Neural crest cell (in vitro differentiated cells): ENCODE measurements around the gene CALM3. TPM values are rescaled to one million over a fixed set of nuclear protein-coding genes. Genes with fewer than 3 reads are reported as not detected.

Source experiments
- DNase-seq: peaks from one replicate; pipeline ENCODE4 v3.0.0; 2021; ENCODE audit warnings: low read depth, mixed read lengths, low spot score
- H3K27ac Mint-ChIP-seq: one replicate; pipeline ENCODE4 v1.8.0; 2021; ENCODE audit warnings: mild to moderate bottlenecking, mixed read lengths; ENCODE audit not compliant: unreplicated experiment
- H3K27me3 Mint-ChIP-seq: 2 replicates; pipeline ENCODE4 v1.8.0; 2021; ENCODE audit warnings: low read depth, mild to moderate bottlenecking, mixed read lengths
- H3K36me3 Mint-ChIP-seq: 2 replicates; pipeline ENCODE4 v1.8.0; 2021; ENCODE audit warnings: low read depth, mild to moderate bottlenecking, mixed read lengths
- H3K4me1 Mint-ChIP-seq: 2 replicates; pipeline ENCODE4 v1.8.0; 2021; ENCODE audit warnings: mixed read lengths
- H3K4me3 Mint-ChIP-seq: one replicate; pipeline ENCODE4 v1.8.0; 2021; ENCODE audit warnings: mild to moderate bottlenecking, mixed read lengths
- H3K9me3 Mint-ChIP-seq: 2 replicates; pipeline ENCODE4 v1.8.0; 2021; ENCODE audit warnings: mixed read lengths
- total RNA-seq: library from RNA; stranded (reverse); gene quantifications from 2 replicates; pipeline ENCODE4 v1.2.1, GENCODE V29; 2021
- TF ChIP-seq, protein P1 (sequence below): fragments of 200-600 bp; sonication (generic); conservative IDR thresholded peaks from 2 replicates; pipeline ENCODE4 v1.5.0; 2021; ENCODE audit warnings: antibody characterized with exemption, mild to moderate bottlenecking

Gene CALM3
- total RNA-seq, 1 donor from 2014 or later: 436 TPM

DNA sequence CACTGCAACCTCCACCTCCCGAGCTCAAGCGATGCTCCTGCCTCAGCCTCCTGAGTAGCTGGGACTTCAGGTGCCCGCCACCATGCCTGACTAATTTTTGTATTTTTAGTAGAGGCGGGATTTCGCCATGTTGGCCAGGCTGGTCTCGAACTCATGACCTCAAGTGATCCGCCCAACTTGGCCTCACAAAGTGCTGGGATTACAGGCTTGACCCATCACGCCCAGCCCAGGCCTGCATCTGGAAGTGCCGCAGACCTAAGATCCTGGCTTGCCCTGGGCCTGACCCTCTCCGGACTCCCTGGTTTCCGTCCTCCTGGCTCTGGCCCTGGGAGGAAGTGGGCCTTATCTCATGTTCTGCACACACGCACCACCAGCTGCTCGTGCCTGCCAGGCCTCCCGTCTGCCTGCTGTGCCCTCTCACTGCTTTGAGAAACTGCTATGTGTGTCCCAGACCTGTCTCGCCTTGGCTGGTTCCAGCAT is 28.5 kb downstream of the CALM3 start:
- TF ChIP-seq, protein P1, sequence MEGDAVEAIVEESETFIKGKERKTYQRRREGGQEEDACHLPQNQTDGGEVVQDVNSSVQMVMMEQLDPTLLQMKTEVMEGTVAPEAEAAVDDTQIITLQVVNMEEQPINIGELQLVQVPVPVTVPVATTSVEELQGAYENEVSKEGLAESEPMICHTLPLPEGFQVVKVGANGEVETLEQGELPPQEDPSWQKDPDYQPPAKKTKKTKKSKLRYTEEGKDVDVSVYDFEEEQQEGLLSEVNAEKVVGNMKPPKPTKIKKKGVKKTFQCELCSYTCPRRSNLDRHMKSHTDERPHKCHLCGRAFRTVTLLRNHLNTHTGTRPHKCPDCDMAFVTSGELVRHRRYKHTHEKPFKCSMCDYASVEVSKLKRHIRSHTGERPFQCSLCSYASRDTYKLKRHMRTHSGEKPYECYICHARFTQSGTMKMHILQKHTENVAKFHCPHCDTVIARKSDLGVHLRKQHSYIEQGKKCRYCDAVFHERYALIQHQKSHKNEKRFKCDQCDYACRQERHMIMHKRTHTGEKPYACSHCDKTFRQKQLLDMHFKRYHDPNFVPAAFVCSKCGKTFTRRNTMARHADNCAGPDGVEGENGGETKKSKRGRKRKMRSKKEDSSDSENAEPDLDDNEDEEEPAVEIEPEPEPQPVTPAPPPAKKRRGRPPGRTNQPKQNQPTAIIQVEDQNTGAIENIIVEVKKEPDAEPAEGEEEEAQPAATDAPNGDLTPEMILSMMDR: no peak
- H3K9me3 Mint-ChIP-seq: no peaks in the 10 kb centered on the region
- H3K4me1 Mint-ChIP-seq: peaks cover 22% of the 10 kb centered on the region
- DNase-seq: no peak
- no peak overlapping the region for H3K4me3 Mint-ChIP-seq
- no peak overlapping the region for H3K27ac Mint-ChIP-seq
- H3K36me3 Mint-ChIP-seq: no peaks in the 10 kb centered on the region
- peaks cover 30% of the 10 kb centered on the region for H3K27me3 Mint-ChIP-seq

- no peak overlapping the region for H3K27ac Mint-ChIP-seq
- no peak for DNase-seq
- H3K4me1 Mint-ChIP-seq: peaks cover 22% of the 10 kb centered on the region
- no peaks in the 10 kb centered on the region for H3K36me3 Mint-ChIP-seq
- H3K27me3 Mint-ChIP-seq: peaks cover 38% of the 10 kb centered on the region
- H3K9me3 Mint-ChIP-seq: no peaks in the 10 kb centered on the region
- no peak overlapping the region for H3K4me3 Mint-ChIP-seq
- TF ChIP-seq, protein P1: no peak
Measured at GRCh38 chr19:46630586-46631205, 29.6 kb downstream of the CALM3 start.

DNA sequence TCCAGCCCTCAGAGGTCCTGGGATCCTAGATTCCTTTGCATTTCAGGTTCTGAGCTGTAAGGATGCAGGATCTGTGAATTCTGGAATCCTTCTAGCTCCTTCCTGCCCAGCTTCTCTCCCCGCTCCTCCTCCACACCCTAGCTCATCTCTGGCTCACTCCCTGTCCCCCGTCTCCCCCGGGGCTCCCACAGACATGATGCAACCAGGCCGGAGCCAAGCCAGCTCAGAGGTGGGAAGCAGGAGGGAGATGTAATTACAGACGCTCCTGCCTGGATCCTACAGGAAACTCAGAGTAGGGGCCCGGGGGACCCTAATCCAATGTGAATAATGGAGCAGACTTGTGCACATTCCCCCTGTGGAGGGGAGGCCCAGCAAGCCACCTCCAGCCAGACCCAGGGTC is 30.4 kb downstream of the CALM3 start:
- no peak for DNase-seq
- peaks cover 22% of the 10 kb centered on the region for H3K4me1 Mint-ChIP-seq
- no peaks in the 10 kb centered on the region for H3K9me3 Mint-ChIP-seq
- no peaks in the 10 kb centered on the region for H3K36me3 Mint-ChIP-seq
- H3K27ac Mint-ChIP-seq: no peak overlapping the region
- H3K27me3 Mint-ChIP-seq: peaks cover 38% of the 10 kb centered on the region
- no peak overlapping the region for H3K4me3 Mint-ChIP-seq
- TF ChIP-seq, protein P1: no peak

DNA sequence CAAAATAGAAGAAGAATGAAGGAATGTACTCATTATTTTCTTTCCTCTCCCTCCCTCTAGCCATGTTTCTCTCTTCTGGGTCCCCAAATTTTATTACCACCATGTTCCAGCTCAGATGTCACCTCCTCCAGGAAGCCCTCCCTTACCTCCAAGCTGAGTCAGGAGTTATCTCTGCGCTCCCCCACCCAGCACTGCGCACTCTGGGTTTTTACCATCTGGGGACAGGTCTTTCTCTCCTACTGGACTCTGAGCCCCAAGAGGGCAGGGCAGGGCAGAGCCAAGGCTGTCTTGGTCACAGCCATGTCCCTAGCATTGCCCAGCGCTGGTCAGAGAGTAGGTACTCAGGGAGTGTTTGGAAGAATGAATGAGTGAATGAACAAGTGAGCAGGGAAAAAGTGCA is 32.0 kb downstream of the CALM3 start:
- H3K4me1 Mint-ChIP-seq: peaks cover 22% of the 10 kb centered on the region
- H3K27ac Mint-ChIP-seq: no peak overlapping the region
- DNase-seq: no peak
- H3K9me3 Mint-ChIP-seq: no peaks in the 10 kb centered on the region
- H3K4me3 Mint-ChIP-seq: no peak overlapping the region
- TF ChIP-seq, protein P1: no peak
- H3K36me3 Mint-ChIP-seq: no peaks in the 10 kb centered on the region
- peaks cover 38% of the 10 kb centered on the region for H3K27me3 Mint-ChIP-seq

- Mint-ChIP-seq H3K4me1 (peaks cover 22% of the 10 kb centered on the region), H3K4me3 (no peak overlapping the region), H3K36me3 (no peaks in the 10 kb centered on the region), H3K27me3 (peaks cover 38% of the 10 kb centered on the region), H3K27ac (no peak overlapping the region), H3K9me3 (no peaks in the 10 kb centered on the region)
- TF ChIP-seq, protein P1: no peak
- peak; percentile 77 for DNase-seq
Measured at GRCh38 chr19:46634045-46634655, 33.0 kb downstream of the CALM3 start.
